Pancreas (tissue), 10 donors: ENCODE results near the gene ASIC5. TPM values are rescaled to one million over a fixed set of nuclear protein-coding genes. Genes with fewer than 3 reads are reported as not detected.

Experiments
- ATAC-seq, 4 donors: fragments of 200-7000 bp; cut with Tn5 transposase; one replicate each; pipeline versions ENCODE4 v1.8.0 to v1.9.1; 2020; ENCODE audit warnings: mild to moderate bottlenecking in 4 of 4, moderate library complexity in 4 of 4
- DNase-seq, 6 donors: peaks; one replicate each; pipeline ENCODE4 v3.0.0-alpha.2; 2020
- FAIRE-seq: peaks from 2 replicates; lab custom pipeline; 2012; peaks lifted over from hg19 to GRCh38; lab: Jason Lieb, UNC
- H3K27ac ChIP-seq, 4 donors: fragments of 200-600 bp; sonication (generic); 1 replicate in 3 of 4; 2 replicates in 1 of 4; pipeline versions ENCODE4 v1.5.0 to v1.8.0; 2020
- H3K27me3 ChIP-seq, 4 donors: fragments of 200-600 bp; one replicate each; pipeline ENCODE4 v1.8.0; 2021
- H3K36me3 ChIP-seq, 3 donors: fragments of 200-600 bp; sonication (generic) in 1 of 3; one replicate each; pipeline versions ENCODE4 v1.5.0 to v1.8.0; 2020 to 2021
- H3K4me1 ChIP-seq, 3 donors: fragments of 200-600 bp; one replicate each; pipeline ENCODE4 v1.8.0; 2021
- H3K4me3 ChIP-seq, 4 donors: fragments of 200-600 bp; sonication (generic) in 2 of 4; one replicate each; pipeline versions ENCODE4 v1.5.0 to v1.8.0; 2020 to 2021
- H3K9me3 ChIP-seq, 4 donors: fragments of 200-600 bp; one replicate each; pipeline ENCODE4 v1.8.0; 2021
- CTCF ChIP-seq, 4 donors: fragments of 200-600 bp; sonication (generic) in 3 of 4; IDR thresholded peaks; one replicate each; pipeline versions ENCODE4 v1.5.0 to v1.8.0; 2021; ENCODE audit warnings: antibody characterized with exemption in 4 of 4
- WGBS, 2 donors: extraction: QIAGEN DNeasy Blood & Tissue Kit; methylation state at CpG; one replicate each; pipeline ENCODE4 v1.1.7; 2013; 5-methylcytosine and 5-hydroxymethylcytosine counted together
- intact Hi-C, 3 donors: fragments of 100-400 bp; cut with DNase I; formaldehyde crosslinking; loops; one replicate each; pipeline versions ENCODE4 v1.11.1 to v1.14.2; 2022
- polyA plus RNA-seq, 2 donors: library from polyadenylated mRNA; stranded (reverse); fragments of 200-250 nt; gene quantifications; one replicate each; pipeline ENCODE4 v1.2.3, GENCODE V29; 2013
- total RNA-seq, 6 donors: library from RNA; stranded (reverse); fragmentation: NEBNext Ultra II Directional in 4 of 6; extraction: Animal tissue kit (Norgen Biotek cat#: 25700) in 4 of 6; gene quantifications; one replicate each; pipeline versions ENCODE4 v1.2.1 to v1.2.4, GENCODE V29; 2021 to 2023
- donor health status: healthy with polysubstance abuse.
- donor health status: DM: no; HTN: no; CAD: no; lungs with moderate emphysema.
- donor health status: DM: no; HTN: no; CAD: no.
- donor health status: control.
- donor health status: control.
- donor health status: Bipolar disorder and iron deficiency.
- donor health status: DM: yes; HTN: yes; CAD: no.
- donor health status: DM: no; HTN: no; CAD: no.
- donor health status: DM: no; HTN: no; CAD: no.
- donor health status: DM: yes; HTN: yes; CAD: no.

Gene ASIC5
- total and polyA plus RNA-seq, 8 donors: not detected

GRCh38 chr4:155908187-155909139, 42.4 kb upstream of the ASIC5 start:
- intact Hi-C loops: no loop called here
- Histone ChIP-seq H3K4me1 (peaks cover 4 to 13% (median 8%) of the 10 kb centered on the region in 3 donors), H3K27me3 (no peaks in the 10 kb centered on the region), H3K27ac (no peak overlapping the region), H3K4me3 (no peak overlapping the region), H3K36me3 (no peaks in the 10 kb centered on the region), H3K9me3 (no peaks in the 10 kb centered on the region)
- FAIRE-seq: no peak
- TF ChIP-seq CTCF (IDR thresholded peaks at IDR 0.05): no peak
- WGBS, 2 donors: 93 to 96% methylated on average over 4 of the region's 4 CpGs
- no peak for ATAC-seq
- no peak for DNase-seq

GRCh38 chr4:155907556-155907955, 41.5 kb upstream of the ASIC5 start:
- H3K4me1 ChIP-seq: peaks cover 4 to 13% (median 8%) of the 10 kb centered on the region in 3 donors
- no peaks in the 10 kb centered on the region for H3K9me3 ChIP-seq
- no peaks in the 10 kb centered on the region for H3K36me3 ChIP-seq
- ATAC-seq (no peak), FAIRE-seq (no peak), DNase-seq (no peak)
- H3K27ac ChIP-seq: no peak overlapping the region
- intact Hi-C loops: no loop called here
- no peak overlapping the region for H3K4me3 ChIP-seq
- H3K27me3 ChIP-seq: no peaks in the 10 kb centered on the region
- no peak for TF ChIP-seq CTCF (IDR thresholded peaks at IDR 0.05)
- 83 to 91% methylated on average over 1 of the region's 1 CpG for WGBS, 2 donors

GRCh38 chr4:155906554-155907247, 40.6 kb upstream of the ASIC5 start:
- no peak overlapping the region for H3K4me3 ChIP-seq
- no peak overlapping the region for H3K27ac ChIP-seq
- no peaks in the 10 kb centered on the region for H3K9me3 ChIP-seq
- intact Hi-C loops: no loop called here
- FAIRE-seq (no peak), DNase-seq (peak in 3 of 6 donors; percentile 11 to 37 (median 22)), ATAC-seq (peak; percentile 48 to 76 (median 56))
- H3K4me1 ChIP-seq: peaks cover 4 to 13% (median 8%) of the 10 kb centered on the region in 3 donors
- WGBS, 2 donors: 31 to 33% methylated on average over 6 of the region's 6 CpGs
- TF ChIP-seq CTCF (IDR thresholded peaks at IDR 0.05): no peak
- H3K27me3 ChIP-seq: no peaks in the 10 kb centered on the region
- H3K36me3 ChIP-seq: no peaks in the 10 kb centered on the region

- TF ChIP-seq CTCF (IDR thresholded peaks at IDR 0.05): no peak
- no peak for FAIRE-seq
- intact Hi-C loops: no loop called here
- 9 to 10% methylated on average over 3 of the region's 3 CpGs for WGBS, 2 donors
- DNase-seq: no peak
- Histone ChIP-seq H3K27ac (no peak overlapping the region), H3K36me3 (no peaks in the 10 kb centered on the region), H3K4me3 (no peak overlapping the region), H3K4me1 (peaks cover 4 to 13% (median 8%) of the 10 kb centered on the region in 3 donors), H3K27me3 (no peaks in the 10 kb centered on the region), H3K9me3 (no peaks in the 10 kb centered on the region)
- ATAC-seq: no peak
Observed at GRCh38 chr4:155904331-155904730, 38.3 kb upstream of the ASIC5 start.
